Kidney (tissue), 14 donors: Measurements from ENCODE around the gene PPM1H. TPM values are rescaled to one million over a fixed set of nuclear protein-coding genes. Genes with fewer than 3 reads are reported as not detected.
"Not testable (repeated sequence)": the region's sequence is repeated elsewhere in the genome, so short reads cannot be mapped to it uniquely, and the experiment has no call there.

ENCODE experiments used
- DNase-seq, 5 donors: peaks; one replicate each; pipeline ENCODE4 v3.0.0-alpha.2; 2013 to 2020
- FAIRE-seq: peaks from 2 replicates; lab custom pipeline; 2012; peaks lifted over from hg19 to GRCh38; lab: Jason Lieb, UNC
- H3K27ac ChIP-seq, 2 donors: one replicate each; pipeline ENCODE4 v1.7.0; 2013; ENCODE audit warnings: low read depth in 2 of 2, low read length in 2 of 2, inconsistent platforms in 1 of 2
- H3K27me3 ChIP-seq: one replicate; pipeline ENCODE4 v1.7.1; 2013; ENCODE audit warnings: low read length, inconsistent platforms; ENCODE audit not compliant: control insufficient read depth, insufficient read depth
- H3K36me3 ChIP-seq, 3 donors: one replicate each; pipeline versions ENCODE4 v1.7.0 to v1.7.1; 2013; ENCODE audit warnings: low read length in 3 of 3, control low read depth in 1 of 3, inconsistent platforms in 1 of 3; ENCODE audit not compliant: insufficient read depth in 3 of 3, control insufficient read depth in 2 of 3
- H3K4me1 ChIP-seq, 3 donors: one replicate each; pipeline versions ENCODE4 v1.7.0 to v1.7.1; 2013; ENCODE audit warnings: low read length in 3 of 3, inconsistent platforms in 1 of 3, low read depth in 1 of 3; ENCODE audit not compliant: control insufficient read depth in 2 of 3, insufficient read depth in 2 of 3
- H3K4me3 ChIP-seq, 3 donors: one replicate each; pipeline versions ENCODE4 v1.7.0 to v1.8.1; 2013; ENCODE audit warnings: low read length in 3 of 3, control low read depth in 1 of 3, inconsistent platforms in 1 of 3
- H3K9ac ChIP-seq, 3 donors: one replicate each; pipeline versions ENCODE4 v1.7.0 to v1.7.1; 2013; ENCODE audit warnings: low read length in 3 of 3, control low read depth in 1 of 3, inconsistent platforms in 1 of 3
- H3K9me3 ChIP-seq, 3 donors: one replicate each; pipeline versions ENCODE4 v1.7.0 to v1.7.1; 2013; ENCODE audit warnings: low read length in 3 of 3, control low read depth in 1 of 3, inconsistent platforms in 1 of 3; ENCODE audit not compliant: control insufficient read depth in 2 of 3, insufficient read depth in 1 of 3
- CTCF ChIP-seq: IDR thresholded peaks from 3 replicates; pipeline ENCODE4 v1.5.1; 2012; ENCODE audit warnings: mild to moderate bottlenecking, moderate library complexity, borderline replicate concordance; ENCODE audit not compliant: insufficient read depth; ENCODE audit errors: extremely low read depth
- intact Hi-C: fragments of 100-400 bp; cut with DNase I; formaldehyde crosslinking; loops from one replicate; pipeline ENCODE4 v1.11.1; 2022
- polyA plus RNA-seq: library from polyadenylated mRNA; stranded (reverse); fragments of 350-450 nt; fragmentation: Illumina TruSeq; extraction: RNeasy Lipid Tissue Mini Kit (QIAGEN cat#74804); gene quantifications from one replicate; pipeline ENCODE4 v1.2.3, GENCODE V29; 2014; ENCODE audit warnings: low read depth, low replicate concordance; ENCODE audit not compliant: insufficient read depth
- total RNA-seq: library from RNA; stranded (reverse); fragmentation: NEBNext Ultra II Directional; extraction: Animal tissue kit (Norgen Biotek cat#: 25700); gene quantifications from one replicate; pipeline ENCODE4 v1.2.1, GENCODE V29; 2021
- donor health status: control.
- donor health status: control.
- donor health status: control.
- donor health status: control.
- donor health status: control.
- donor health status: DM: yes; HTN: yes; CAD: no.
- donor health status: Normal renal cell carcinoma (clear cell type).

Gene PPM1H
- total and polyA plus RNA-seq, 2 donors from 2014 or later, result 8.7 to 25.0 TPM

DNA sequence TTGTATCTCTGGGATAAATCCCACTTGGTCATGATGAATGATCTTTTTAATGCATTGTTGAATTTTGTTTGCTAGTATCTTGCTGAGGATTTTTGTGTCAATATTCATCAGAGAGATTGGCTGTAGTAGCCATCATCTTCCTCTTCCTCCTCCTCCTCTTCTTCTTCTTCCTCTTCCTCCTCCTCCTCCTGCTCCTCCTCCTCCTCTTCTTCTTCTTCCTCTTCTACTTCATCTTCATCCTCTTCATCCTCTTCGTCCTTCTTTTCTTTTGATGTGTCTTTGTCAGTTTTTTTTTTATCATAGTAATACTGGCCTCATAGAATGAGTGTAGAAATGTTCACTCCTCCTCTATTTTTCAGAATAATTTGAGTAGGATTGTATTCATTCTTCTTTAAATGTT lies 15.4 kb upstream of the PPM1H start:
- DNase-seq (no peak), FAIRE-seq (no peak)
- Histone ChIP-seq H3K27me3 (no peaks in the 10 kb centered on the region), H3K36me3 (no peaks in the 10 kb centered on the region), H3K4me1 (no peaks in the 10 kb centered on the region), H3K9ac (no peak overlapping the region), H3K4me3 (no peak overlapping the region), H3K9me3 (no peaks in the 10 kb centered on the region), H3K27ac (no peak overlapping the region)
- TF ChIP-seq CTCF, result no peak
- intact Hi-C loops, result no loop called here

GRCh38 chr12:62948123-62948522 lies 13.2 kb upstream of the PPM1H start:
- no peak overlapping the region for H3K27ac ChIP-seq
- no peak overlapping the region for H3K4me3 ChIP-seq
- no peaks in the 10 kb centered on the region for H3K4me1 ChIP-seq
- TF ChIP-seq CTCF, result no peak
- DNase-seq, result no peak
- H3K9ac ChIP-seq, result no peak overlapping the region
- no peaks in the 10 kb centered on the region for H3K9me3 ChIP-seq
- FAIRE-seq, result no peak
- intact Hi-C loops, result no loop called here
- no peaks in the 10 kb centered on the region for H3K27me3 ChIP-seq
- no peaks in the 10 kb centered on the region for H3K36me3 ChIP-seq

GRCh38 chr12:62947364-62947763 lies 12.4 kb upstream of the PPM1H start:
- no peak for FAIRE-seq
- TF ChIP-seq CTCF, result no peak
- Histone ChIP-seq H3K4me1 (no peaks in the 10 kb centered on the region), H3K27me3 (no peaks in the 10 kb centered on the region), H3K9me3 (no peaks in the 10 kb centered on the region), H3K9ac (no peak overlapping the region), H3K4me3 (no peak overlapping the region), H3K36me3 (no peaks in the 10 kb centered on the region), H3K27ac (no peak overlapping the region)
- DNase-seq, result no peak
- intact Hi-C loops, result no loop called here

DNA sequence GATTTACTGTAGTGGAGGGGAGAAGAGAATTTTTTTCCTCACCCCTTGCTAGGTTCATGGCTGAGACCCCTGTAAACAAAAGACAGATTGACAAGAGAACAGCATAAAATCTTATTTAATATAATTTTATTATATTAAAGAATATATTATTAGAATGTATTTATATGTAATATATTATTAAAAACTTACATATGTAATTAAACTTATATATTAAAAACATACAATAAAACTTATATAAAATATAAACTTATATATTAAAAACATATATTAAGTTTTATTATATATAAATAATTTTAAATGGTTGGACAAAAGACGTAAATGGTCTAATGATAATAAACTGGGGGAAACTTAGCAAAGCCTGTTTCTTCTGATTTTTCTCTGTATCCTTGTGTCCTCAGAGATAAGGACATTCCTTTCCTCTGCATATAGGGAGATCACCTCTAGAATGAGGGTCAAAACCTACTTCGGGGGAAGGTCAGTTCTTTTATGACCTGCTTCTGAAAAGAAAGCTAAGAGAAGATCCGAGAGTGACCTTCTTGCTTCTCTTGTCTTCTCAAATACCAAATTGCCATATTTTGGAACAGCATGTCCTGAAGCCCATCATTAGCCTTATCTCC lies 8.9 kb upstream of the PPM1H start:
- H3K36me3 ChIP-seq, result no peaks in the 10 kb centered on the region
- intact Hi-C loops, result no loop called here
- H3K9ac ChIP-seq, result no peak overlapping the region
- FAIRE-seq, result peak; percentile 92
- no peak for TF ChIP-seq CTCF
- H3K27me3 ChIP-seq, result no peaks in the 10 kb centered on the region
- no peaks in the 10 kb centered on the region for H3K9me3 ChIP-seq
- H3K27ac ChIP-seq, result no peak overlapping the region
- no peak overlapping the region for H3K4me3 ChIP-seq
- H3K4me1 ChIP-seq, result no peaks in the 10 kb centered on the region
- no peak for DNase-seq

GRCh38 chr12:62942316-62942715 lies 7.4 kb upstream of the PPM1H start:
- H3K4me1 ChIP-seq, H3K9ac ChIP-seq, DNase-seq, H3K27me3 ChIP-seq, H3K27ac ChIP-seq, intact Hi-C loops, FAIRE-seq, H3K9me3 ChIP-seq, H3K36me3 ChIP-seq, H3K4me3 ChIP-seq: not testable (repeated sequence)
